Occipital lobe (tissue), 2 donors: ENCODE data around the gene MAGEA4. TPM values are rescaled to one million over a fixed set of nuclear protein-coding genes. Genes with fewer than 3 reads are reported as not detected.

Experiments used
- DNase-seq: peaks from one replicate; lab custom pipeline; 2025; lab: John Stamatoyannopoulos, UW
- total RNA-seq: library from RNA; depleted of rRNA; stranded (reverse); fragments of >200 nt; gene quantifications from one replicate; pipeline ENCODE4 v1.2.3, GENCODE V29; 2014

MAGEA4 gene
- total RNA-seq, 1 donor from 2014 or later, result not detected

GRCh38 chrX:151923648-151924047 is 11.0 kb downstream of the MAGEA4 start:
- no peak for DNase-seq

- DNase-seq, result no peak
These were observed 16.4 kb downstream of the MAGEA4 start for GRCh38 chrX:151929126-151929525.

GRCh38 chrX:151935358-151935757 is 22.7 kb downstream of the MAGEA4 start:
- DNase-seq, result no peak

GRCh38 chrX:151938172-151938571 is 25.5 kb downstream of the MAGEA4 start:
- DNase-seq, result no peak

- DNase-seq, result no peak
These were observed 42.0 kb downstream of the MAGEA4 start for GRCh38 chrX:151954730-151955129.

GRCh38 chrX:151958101-151958500 is 45.4 kb downstream of the MAGEA4 start:
- DNase-seq, result no peak

- DNase-seq, result no peak
These were observed 49.3 kb downstream of the MAGEA4 start for GRCh38 chrX:151962034-151962433.

- no peak for DNase-seq
These were observed 53.5 kb downstream of the MAGEA4 start for GRCh38 chrX:151966236-151966635.

GRCh38 chrX:151970027-151970426 is 57.3 kb downstream of the MAGEA4 start:
- no peak for DNase-seq

GRCh38 chrX:151970661-151971060 is 58.0 kb downstream of the MAGEA4 start:
- no peak for DNase-seq

GRCh38 chrX:151973060-151973661 is 60.5 kb downstream of the MAGEA4 start:
- DNase-seq, result no peak

- DNase-seq, result no peak
These were observed 61.2 kb downstream of the MAGEA4 start for GRCh38 chrX:151973851-151974335.

Other genes with a start within 250 kb of the MAGEA4 start
- 7.2 TPM for gene PRRG3, start 217.4 kb upstream of the MAGEA4 start, total RNA-seq
- not detected for gene FATE1, start 196.9 kb upstream of the MAGEA4 start, total RNA-seq
- gene CNGA2, start 178.1 kb upstream of the MAGEA4 start, total RNA-seq, result not detected
- 0.94 TPM for gene GABRE, start 61.8 kb downstream of the MAGEA4 start, total RNA-seq
- not detected for gene MAGEA10, start 225.7 kb downstream of the MAGEA4 start, total RNA-seq